Measurements from ENCODE around the gene OGDHL.

GRCh38 chr10:49749144-49749543 is 13.0 kb downstream of the OGDHL start:
- TF ChIP-seq POLR2A (IDR thresholded peaks at IDR 0.05; ENCODE audit: low read length) (no peak), GATA1 (IDR thresholded peaks at IDR 0.05; ENCODE audit: low read depth, low read length) (no peak)
